ENCODE data around the gene ACOXL. TPM values are rescaled to one million over a fixed set of nuclear protein-coding genes. Genes with fewer than 3 reads are reported as not detected.

Gene ACOXL
- total RNA-seq, 6 experiments from 2014 or later: not detected

- Histone ChIP-seq H3K27me3 (no peaks in the 10 kb centered on the region), H3K36me3 (no peaks in the 10 kb centered on the region), H3K4me3 (no peak overlapping the region), H3K9me3 (no peaks in the 10 kb centered on the region), H3K27ac (no peak overlapping the region), H3K4me1 (no peaks in the 10 kb centered on the region)
- intact Hi-C loops (cut with DNase I): no loop called here
- TF ChIP-seq POLR2A (IDR thresholded peaks at IDR 0.05) (no peak), CTCF (IDR thresholded peaks at IDR 0.05) (no peak)
- WGBS (ENCODE audit: insufficient coverage, low coverage, low lambda C conversion rate, missing lambda C conversion rate): 100% methylated on average over 1 of the region's 8 CpGs
- no peak for ATAC-seq
- no peak for DNase-seq
Measured at GRCh38 chr2:110860630-110861029, 128.3 kb downstream of the ACOXL start.

GRCh38 chr2:110861616-110862260 is 129.4 kb downstream of the ACOXL start:
- no peak for DNase-seq
- H3K4me1 ChIP-seq: no peaks in the 10 kb centered on the region
- H3K9me3 ChIP-seq: no peaks in the 10 kb centered on the region
- 47% methylated on average over 17 of the region's 17 CpGs for WGBS (ENCODE audit: insufficient coverage, low coverage, low lambda C conversion rate, missing lambda C conversion rate)
- no peak for TF ChIP-seq CTCF (IDR thresholded peaks at IDR 0.05)
- TF ChIP-seq POLR2A (IDR thresholded peaks at IDR 0.05): no peak
- H3K36me3 ChIP-seq: no peaks in the 10 kb centered on the region
- H3K27ac ChIP-seq: no peak overlapping the region
- no peak for ATAC-seq
- H3K27me3 ChIP-seq: no peaks in the 10 kb centered on the region
- intact Hi-C loops (cut with DNase I): no loop called here
- H3K4me3 ChIP-seq: no peak overlapping the region

GRCh38 chr2:110863726-110864125 is 131.4 kb downstream of the ACOXL start:
- ATAC-seq: no peak
- H3K27ac ChIP-seq: no peak overlapping the region
- whole genome bisulfite sequencing (ENCODE audit: insufficient coverage, low coverage, low lambda C conversion rate, missing lambda C conversion rate): 42% methylated on average over 2 of the region's 2 CpGs
- H3K4me3 ChIP-seq: no peak overlapping the region
- H3K4me1 ChIP-seq: no peaks in the 10 kb centered on the region
- H3K9me3 ChIP-seq: no peaks in the 10 kb centered on the region
- DNase-seq: no peak
- H3K27me3 ChIP-seq: no peaks in the 10 kb centered on the region
- H3K36me3 ChIP-seq: no peaks in the 10 kb centered on the region
- TF ChIP-seq POLR2A (IDR thresholded peaks at IDR 0.05) (no peak), CTCF (IDR thresholded peaks at IDR 0.05) (no peak)
- intact Hi-C loops (cut with DNase I): no loop called here

GRCh38 chr2:110864176-110864575 is 131.8 kb downstream of the ACOXL start:
- TF ChIP-seq CTCF (IDR thresholded peaks at IDR 0.05): no peak
- no peak for TF ChIP-seq POLR2A (IDR thresholded peaks at IDR 0.05)
- no peaks in the 10 kb centered on the region for H3K4me1 ChIP-seq
- no peaks in the 10 kb centered on the region for H3K9me3 ChIP-seq
- ATAC-seq (no peak), DNase-seq (no peak)
- H3K27ac ChIP-seq: no peak overlapping the region
- H3K27me3 ChIP-seq: no peaks in the 10 kb centered on the region
- WGBS (ENCODE audit: insufficient coverage, low coverage, low lambda C conversion rate, missing lambda C conversion rate): 75% methylated on average over 1 of the region's 3 CpGs
- no peak overlapping the region for H3K4me3 ChIP-seq
- no peaks in the 10 kb centered on the region for H3K36me3 ChIP-seq
- intact Hi-C loops (cut with DNase I): no loop called here

- Histone ChIP-seq H3K4me1 (no peaks in the 10 kb centered on the region), H3K27ac (no peak overlapping the region), H3K27me3 (no peaks in the 10 kb centered on the region), H3K4me3 (no peak overlapping the region), H3K36me3 (no peaks in the 10 kb centered on the region), H3K9me3 (no peaks in the 10 kb centered on the region)
- DNase-seq: no peak
- ATAC-seq: no peak
- whole genome bisulfite sequencing (ENCODE audit: insufficient coverage, low coverage, low lambda C conversion rate, missing lambda C conversion rate): 72% methylated on average over 4 of the region's 5 CpGs
- intact Hi-C loops (cut with DNase I): no loop called here
- TF ChIP-seq POLR2A (IDR thresholded peaks at IDR 0.05) (no peak), CTCF (IDR thresholded peaks at IDR 0.05) (no peak)
Measured at GRCh38 chr2:110864731-110865130, 132.4 kb downstream of the ACOXL start.

All from right lobe of liver (tissue), 6 donors.